Upper lobe of left lung (tissue), 6 donors: ENCODE data around the gene LRIT2. TPM values are rescaled to one million over a fixed set of nuclear protein-coding genes. Genes with fewer than 3 reads are reported as not detected.

Source experiments
- ATAC-seq, 2 donors: fragments of 200-7000 bp; cut with Tn5 transposase; one replicate each; pipeline ENCODE4 v1.9.1; 2022; ENCODE audit warnings: mild to moderate bottlenecking in 2 of 2, moderate library complexity in 2 of 2; ENCODE audit not compliant: low FRiP score in 2 of 2
- DNase-seq, 2 donors: peaks; one replicate each; pipeline ENCODE4 v3.0.0-alpha.2; 2019 to 2020
- H3K27ac ChIP-seq, 4 donors: fragments of 200-600 bp; sonication (generic); one replicate each; pipeline ENCODE4 v1.5.1; 2016 to 2019
- H3K27me3 ChIP-seq, 4 donors: fragments of 200-600 bp; sonication (generic); one replicate each; pipeline ENCODE4 v1.5.1; 2017 to 2019
- H3K36me3 ChIP-seq, 4 donors: fragments of 200-600 bp; sonication (generic); one replicate each; pipeline ENCODE4 v1.5.1; 2016 to 2019
- H3K4me1 ChIP-seq, 4 donors: fragments of 200-600 bp; sonication (generic); one replicate each; pipeline ENCODE4 v1.5.1; 2018 to 2019
- H3K4me3 ChIP-seq, 4 donors: fragments of 200-600 bp; sonication (generic); one replicate each; pipeline ENCODE4 v1.5.1; 2017 to 2019; ENCODE audit warnings: mild to moderate bottlenecking in 2 of 4, moderate library complexity in 1 of 4
- H3K9me3 ChIP-seq, 4 donors: fragments of 200-600 bp; sonication (generic); one replicate each; pipeline ENCODE4 v1.5.1; 2018 to 2019
- EP300 ChIP-seq, 4 donors: sonication (generic); formaldehyde crosslinking; IDR thresholded peaks; one replicate each; pipeline ENCODE4 v1.5.1; 2017; ENCODE audit warnings: antibody characterized with exemption in 4 of 4, control low read depth in 2 of 4
- POLR2A ChIP-seq, 4 donors: fragments of 450-650 bp; IDR thresholded peaks; one replicate each; pipeline ENCODE4 v1.5.1; 2016 to 2017; ENCODE audit warnings: antibody characterized with exemption in 4 of 4, mild to moderate bottlenecking in 2 of 4
- POLR2AphosphoS5 ChIP-seq, 2 donors: sonication (generic); formaldehyde crosslinking; IDR thresholded peaks; one replicate each; pipeline ENCODE4 v1.5.1; 2017; ENCODE audit warnings: antibody characterized with exemption in 2 of 2
- WGBS, 2 donors: methylation state at CpG; one replicate each; pipeline ENCODE4 v1.1.5; 2017 to 2018; 5-methylcytosine and 5-hydroxymethylcytosine counted together
- total RNA-seq, 6 donors: library from RNA; depleted of rRNA in 4 of 6; stranded (reverse); fragments of >200 nt in 4 of 6; gene quantifications; one replicate each; pipeline versions ENCODE4 v1.1.0 to v1.2.1, GENCODE V29; 2016 to 2021
- TF ChIP-seq, protein P1 (sequence below), 6 experiments: fragments of 450-650 bp in 4 of 6; fragments of 200-600 bp in 2 of 6; sonication (generic) in 2 of 6; IDR thresholded peaks; one replicate each; pipeline ENCODE4 v1.5.1; 2016 to 2019; ENCODE audit warnings: antibody characterized with exemption in 6 of 6
- donor health status: DM: no; HTN: no; CAD: no; lungs with moderate emphysema.
- donor health status: DM: no; HTN: yes; CAD: no; lungs with severe emphysema.

LRIT2 gene
- total RNA-seq, 6 donors from 2014 or later: not detected

DNA sequence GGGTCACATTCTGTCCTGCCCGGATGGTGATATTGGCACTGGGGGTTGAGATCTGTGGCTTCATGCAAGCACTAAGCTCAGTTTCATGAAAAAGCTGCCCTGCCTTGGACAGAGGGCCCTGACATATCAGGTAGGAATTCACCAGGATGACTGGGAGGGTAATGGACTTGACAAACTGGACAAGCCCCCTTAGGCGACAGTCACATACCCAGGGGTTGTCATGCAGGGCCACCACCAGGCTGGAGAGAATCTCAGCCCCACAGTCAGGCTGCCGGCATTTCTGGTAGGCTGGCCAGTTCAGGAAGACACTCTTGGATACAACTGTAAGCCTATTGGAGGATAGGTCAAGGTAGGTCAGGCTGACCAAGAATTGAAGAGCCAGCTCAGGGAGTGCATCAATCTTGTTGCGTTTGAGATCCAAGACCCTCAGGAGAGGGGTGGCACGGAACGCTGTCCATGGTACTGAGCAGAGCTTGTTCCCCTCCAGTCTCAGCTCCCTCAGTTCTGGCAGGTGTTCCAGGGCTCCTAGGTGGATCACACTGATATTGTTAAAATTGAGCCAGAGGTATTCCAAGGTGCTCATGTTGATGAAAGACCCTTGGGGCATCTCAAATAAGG lies 824 bp downstream of the LRIT2 start:
- TF ChIP-seq EP300 (IDR thresholded peaks at IDR 0.05) (no peak), POLR2A (IDR thresholded peaks at IDR 0.05) (no peak), POLR2AphosphoS5 (IDR thresholded peaks at IDR 0.05) (no peak)
- TF ChIP-seq, protein P1, sequence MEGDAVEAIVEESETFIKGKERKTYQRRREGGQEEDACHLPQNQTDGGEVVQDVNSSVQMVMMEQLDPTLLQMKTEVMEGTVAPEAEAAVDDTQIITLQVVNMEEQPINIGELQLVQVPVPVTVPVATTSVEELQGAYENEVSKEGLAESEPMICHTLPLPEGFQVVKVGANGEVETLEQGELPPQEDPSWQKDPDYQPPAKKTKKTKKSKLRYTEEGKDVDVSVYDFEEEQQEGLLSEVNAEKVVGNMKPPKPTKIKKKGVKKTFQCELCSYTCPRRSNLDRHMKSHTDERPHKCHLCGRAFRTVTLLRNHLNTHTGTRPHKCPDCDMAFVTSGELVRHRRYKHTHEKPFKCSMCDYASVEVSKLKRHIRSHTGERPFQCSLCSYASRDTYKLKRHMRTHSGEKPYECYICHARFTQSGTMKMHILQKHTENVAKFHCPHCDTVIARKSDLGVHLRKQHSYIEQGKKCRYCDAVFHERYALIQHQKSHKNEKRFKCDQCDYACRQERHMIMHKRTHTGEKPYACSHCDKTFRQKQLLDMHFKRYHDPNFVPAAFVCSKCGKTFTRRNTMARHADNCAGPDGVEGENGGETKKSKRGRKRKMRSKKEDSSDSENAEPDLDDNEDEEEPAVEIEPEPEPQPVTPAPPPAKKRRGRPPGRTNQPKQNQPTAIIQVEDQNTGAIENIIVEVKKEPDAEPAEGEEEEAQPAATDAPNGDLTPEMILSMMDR (IDR thresholded peaks at IDR 0.05): no peak
- Histone ChIP-seq H3K4me3 (no peak overlapping the region), H3K27me3 (no peaks in the 10 kb centered on the region), H3K9me3 (no peaks in the 10 kb centered on the region), H3K36me3 (no peaks in the 10 kb centered on the region), H3K4me1 (no peaks in the 10 kb centered on the region), H3K27ac (no peak overlapping the region)
- DNase-seq (no peak), ATAC-seq (no peak)
- WGBS, 2 donors: 38 to 47% methylated on average over 6 of the region's 6 CpGs

DNA sequence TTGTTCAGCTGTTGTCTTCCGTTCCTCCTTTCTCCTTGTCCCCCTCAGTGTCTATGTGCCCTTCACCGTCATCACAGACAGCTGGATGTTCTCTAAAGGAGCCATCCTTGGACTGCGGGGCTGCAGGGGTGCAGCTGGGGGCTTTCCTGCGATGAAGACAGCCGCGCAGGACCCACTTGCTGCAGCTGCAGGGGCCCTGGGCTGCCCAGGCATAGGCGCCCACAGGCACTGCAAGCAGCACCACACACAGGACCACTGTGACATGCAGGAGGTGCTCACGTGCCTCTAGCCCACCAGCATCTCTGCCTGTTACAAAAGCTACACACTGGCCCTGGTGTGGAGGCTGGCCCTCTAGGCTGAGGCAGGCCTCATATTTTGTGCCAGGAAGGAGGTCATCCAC lies 3.4 kb downstream of the LRIT2 start:
- 82 to 86% methylated on average over 4 to 7 of the region's 8 CpGs for WGBS, 2 donors
- no peak for DNase-seq
- H3K4me1 ChIP-seq: no peaks in the 10 kb centered on the region
- ATAC-seq: no peak
- no peaks in the 10 kb centered on the region for H3K27me3 ChIP-seq
- no peak overlapping the region for H3K4me3 ChIP-seq
- H3K27ac ChIP-seq: no peak overlapping the region
- H3K36me3 ChIP-seq: no peaks in the 10 kb centered on the region
- TF ChIP-seq, protein P1 (IDR thresholded peaks at IDR 0.05): no peak
- TF ChIP-seq POLR2AphosphoS5 (IDR thresholded peaks at IDR 0.05): no peak
- no peak for TF ChIP-seq EP300 (IDR thresholded peaks at IDR 0.05)
- TF ChIP-seq POLR2A (IDR thresholded peaks at IDR 0.05): no peak
- no peaks in the 10 kb centered on the region for H3K9me3 ChIP-seq

DNA sequence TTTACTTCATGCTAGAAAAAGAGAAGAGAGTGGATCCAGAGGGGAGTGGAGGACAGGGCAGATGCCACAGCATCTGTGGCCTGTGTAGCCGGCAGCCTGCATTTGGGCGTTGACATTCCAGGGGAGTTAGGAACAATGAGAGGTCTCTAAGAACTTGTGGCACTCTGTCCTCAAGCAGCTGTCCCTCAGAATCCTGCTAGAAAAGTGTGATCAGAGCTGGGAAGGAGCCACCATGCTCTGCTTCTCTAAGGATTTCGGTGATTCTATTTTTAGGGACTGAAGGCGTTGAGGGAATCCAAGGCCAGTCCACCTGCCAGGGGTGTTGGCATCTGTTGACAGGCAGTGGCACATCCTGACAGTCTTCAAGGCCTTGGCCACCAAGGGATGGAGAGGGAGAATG lies 7.6 kb downstream of the LRIT2 start:
- ATAC-seq (no peak), DNase-seq (no peak)
- H3K27me3 ChIP-seq: no peaks in the 10 kb centered on the region
- H3K9me3 ChIP-seq: no peaks in the 10 kb centered on the region
- TF ChIP-seq POLR2A (IDR thresholded peaks at IDR 0.05) (no peak), POLR2AphosphoS5 (IDR thresholded peaks at IDR 0.05) (no peak), EP300 (IDR thresholded peaks at IDR 0.05) (no peak)
- TF ChIP-seq, protein P1 (IDR thresholded peaks at IDR 0.05): no peak
- no peak overlapping the region for H3K4me3 ChIP-seq
- no peaks in the 10 kb centered on the region for H3K4me1 ChIP-seq
- no peak overlapping the region for H3K27ac ChIP-seq
- WGBS, 2 donors: 87 to 90% methylated on average over 4 of the region's 4 CpGs
- no peaks in the 10 kb centered on the region for H3K36me3 ChIP-seq

DNA sequence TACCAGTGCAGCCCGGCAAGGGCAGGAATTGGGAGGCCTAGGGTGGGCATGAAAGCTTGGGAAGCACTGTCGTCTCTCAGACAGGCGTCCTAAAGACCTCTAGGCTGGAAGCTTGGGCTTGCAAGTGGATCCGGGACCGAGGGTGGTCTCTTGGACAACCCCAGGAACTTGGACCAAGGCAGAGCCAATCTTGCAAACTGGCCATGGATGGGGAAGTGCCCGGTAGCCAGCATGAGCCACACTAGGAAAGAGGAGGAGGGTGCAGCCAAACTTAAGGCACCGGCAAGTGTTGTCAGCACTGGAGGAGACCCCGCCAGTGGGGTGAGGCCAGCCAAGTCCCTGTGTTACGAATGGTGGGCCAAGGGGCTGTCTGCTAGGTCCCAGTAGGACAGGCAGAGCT lies 8.5 kb downstream of the LRIT2 start:
- DNase-seq: no peak
- no peak overlapping the region for H3K27ac ChIP-seq
- no peaks in the 10 kb centered on the region for H3K9me3 ChIP-seq
- TF ChIP-seq POLR2A (IDR thresholded peaks at IDR 0.05) (no peak), EP300 (IDR thresholded peaks at IDR 0.05) (no peak), POLR2AphosphoS5 (IDR thresholded peaks at IDR 0.05) (no peak)
- TF ChIP-seq, protein P1 (IDR thresholded peaks at IDR 0.05): no peak
- WGBS, 2 donors: 87 to 95% methylated on average over 6 to 9 of the region's 9 CpGs
- H3K4me3 ChIP-seq: no peak overlapping the region
- H3K27me3 ChIP-seq: no peaks in the 10 kb centered on the region
- no peaks in the 10 kb centered on the region for H3K4me1 ChIP-seq
- no peaks in the 10 kb centered on the region for H3K36me3 ChIP-seq
- ATAC-seq: no peak

DNA sequence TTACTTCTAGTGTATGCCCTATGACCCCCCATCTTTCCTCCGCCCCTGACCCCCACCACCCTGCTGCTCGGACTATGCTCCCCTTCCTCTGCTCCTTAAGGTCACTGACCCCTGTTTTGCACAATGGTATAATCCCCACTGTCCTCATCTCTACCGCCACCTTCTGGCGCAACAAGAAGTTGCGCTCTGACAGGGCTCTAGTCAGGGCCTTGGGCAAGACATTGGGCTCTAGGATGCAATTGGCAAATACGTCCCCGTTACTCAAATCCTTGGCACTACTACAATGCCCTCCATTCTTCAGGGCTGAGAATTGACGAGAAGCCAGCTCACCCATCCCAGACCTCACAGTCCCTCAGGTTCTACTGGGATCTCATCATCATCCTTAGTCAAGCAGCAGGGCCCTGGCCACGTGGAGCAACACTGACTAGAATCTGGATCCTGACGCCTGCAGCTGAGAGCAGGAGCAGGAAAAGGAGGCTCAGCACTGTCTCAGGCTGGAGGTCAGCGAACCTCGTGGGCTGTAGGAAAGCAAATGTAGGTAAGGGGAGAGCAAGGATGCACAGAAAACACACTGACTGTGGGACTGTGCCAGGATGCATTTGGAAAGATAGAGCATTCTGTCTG lies 10.6 kb downstream of the LRIT2 start:
- WGBS, 2 donors: 47 to 64% methylated on average over 12 of the region's 12 CpGs
- no peak overlapping the region for H3K27ac ChIP-seq
- TF ChIP-seq, protein P1 (IDR thresholded peaks at IDR 0.05): peak in 2 of 6 experiments; percentile 18 to 34
- TF ChIP-seq POLR2AphosphoS5 (IDR thresholded peaks at IDR 0.05) (no peak), EP300 (IDR thresholded peaks at IDR 0.05) (no peak), POLR2A (IDR thresholded peaks at IDR 0.05) (no peak)
- no peaks in the 10 kb centered on the region for H3K27me3 ChIP-seq
- ATAC-seq: no peak
- H3K4me3 ChIP-seq: no peak overlapping the region
- H3K4me1 ChIP-seq: no peaks in the 10 kb centered on the region
- no peaks in the 10 kb centered on the region for H3K9me3 ChIP-seq
- DNase-seq: no peak
- H3K36me3 ChIP-seq: no peaks in the 10 kb centered on the region
